ENCODE results near the gene ZBTB7C. TPM values are rescaled to one million over a fixed set of nuclear protein-coding genes. Genes with fewer than 3 reads are reported as not detected.

The ZBTB7C gene
- total RNA-seq, 1 experiment from 2014 or later = not detected

DNA sequence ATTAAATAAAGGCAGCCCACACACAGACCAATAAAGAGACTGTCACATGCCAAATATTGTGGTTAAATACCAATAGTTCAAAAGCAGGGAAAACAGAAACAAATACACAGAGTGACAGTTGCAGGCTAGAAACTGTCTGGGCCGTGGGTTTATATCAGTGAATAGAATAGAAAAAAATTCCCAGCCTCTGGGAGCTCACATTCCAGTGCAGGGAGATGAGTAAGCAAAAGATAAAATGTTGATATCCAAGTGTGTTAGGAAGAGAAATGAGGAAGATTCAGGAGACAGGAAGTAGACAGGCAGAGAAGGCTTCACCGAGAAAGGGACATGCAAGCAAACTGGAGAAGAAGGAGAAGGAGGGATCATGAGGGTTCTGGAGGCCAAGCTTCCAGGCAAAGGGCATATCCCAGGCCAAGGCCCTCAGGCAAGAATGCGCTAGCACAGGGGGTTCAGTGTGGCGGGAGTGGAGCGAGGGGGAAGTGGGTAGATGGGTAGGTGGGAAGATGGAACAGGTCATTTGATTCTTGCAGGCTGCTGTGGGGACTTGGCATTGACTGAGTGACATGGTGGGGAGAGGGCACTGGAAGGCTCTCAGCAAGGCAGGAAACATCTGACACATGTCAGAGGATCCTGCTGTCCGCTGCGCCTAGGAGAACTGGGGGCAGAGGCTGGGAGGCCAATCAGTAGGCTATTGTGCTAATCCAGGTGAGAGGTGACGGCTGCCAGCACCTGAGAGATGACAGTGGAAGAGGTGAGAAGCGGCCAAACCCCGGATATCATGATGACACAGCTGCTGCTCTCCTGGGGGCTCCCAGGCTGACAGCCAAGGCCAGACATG, 89.2 kb downstream of the ZBTB7C start:
- intact Hi-C loops (cut with micrococcal nuclease; ENCODE audit: unreplicated experiment) = no loop called here
- Mint-ChIP-seq H3K27me3 (ENCODE audit: unreplicated experiment) (peaks cover 52% of the 10 kb centered on the region), H3K4me1 (ENCODE audit: low read depth, unreplicated experiment) (no peaks in the 10 kb centered on the region), H3K27ac (ENCODE audit: unreplicated experiment) (no peak overlapping the region), H3K9me3 (ENCODE audit: low read depth, unreplicated experiment) (no peaks in the 10 kb centered on the region), H3K4me3 (ENCODE audit: low read depth, unreplicated experiment) (no peak overlapping the region), H3K36me3 (ENCODE audit: insufficient read depth, unreplicated experiment) (no peaks in the 10 kb centered on the region)
- TF ChIP-seq, protein P1, sequence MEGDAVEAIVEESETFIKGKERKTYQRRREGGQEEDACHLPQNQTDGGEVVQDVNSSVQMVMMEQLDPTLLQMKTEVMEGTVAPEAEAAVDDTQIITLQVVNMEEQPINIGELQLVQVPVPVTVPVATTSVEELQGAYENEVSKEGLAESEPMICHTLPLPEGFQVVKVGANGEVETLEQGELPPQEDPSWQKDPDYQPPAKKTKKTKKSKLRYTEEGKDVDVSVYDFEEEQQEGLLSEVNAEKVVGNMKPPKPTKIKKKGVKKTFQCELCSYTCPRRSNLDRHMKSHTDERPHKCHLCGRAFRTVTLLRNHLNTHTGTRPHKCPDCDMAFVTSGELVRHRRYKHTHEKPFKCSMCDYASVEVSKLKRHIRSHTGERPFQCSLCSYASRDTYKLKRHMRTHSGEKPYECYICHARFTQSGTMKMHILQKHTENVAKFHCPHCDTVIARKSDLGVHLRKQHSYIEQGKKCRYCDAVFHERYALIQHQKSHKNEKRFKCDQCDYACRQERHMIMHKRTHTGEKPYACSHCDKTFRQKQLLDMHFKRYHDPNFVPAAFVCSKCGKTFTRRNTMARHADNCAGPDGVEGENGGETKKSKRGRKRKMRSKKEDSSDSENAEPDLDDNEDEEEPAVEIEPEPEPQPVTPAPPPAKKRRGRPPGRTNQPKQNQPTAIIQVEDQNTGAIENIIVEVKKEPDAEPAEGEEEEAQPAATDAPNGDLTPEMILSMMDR (IDR thresholded peaks at IDR 0.05; ENCODE audit: unreplicated experiment) = no peak
- no TSS peak for BruUV-seq (replicated peaks)
- no peak for DNase-seq
- CTCF ChIA-PET = no interaction called here

DNA sequence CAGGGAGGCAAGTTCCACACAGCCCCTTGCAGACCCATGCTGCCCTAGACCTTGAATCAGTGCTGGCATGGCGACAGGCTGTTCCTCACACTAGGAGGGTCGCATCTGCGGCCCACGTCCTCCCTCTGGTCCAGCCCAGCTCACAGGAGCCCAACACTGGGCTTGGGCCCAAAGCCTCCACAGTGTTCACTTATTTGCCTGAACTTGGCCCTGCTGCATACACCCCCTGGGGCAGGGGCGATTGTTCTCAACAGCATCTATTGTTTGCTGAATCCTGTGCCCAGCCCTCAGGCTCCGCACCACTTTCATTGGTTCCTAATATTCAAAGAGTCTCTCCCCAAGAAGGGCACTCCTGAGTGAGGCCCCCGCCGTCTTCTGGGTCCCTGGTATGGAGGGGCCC, 90.7 kb downstream of the ZBTB7C start:
- TF ChIP-seq, protein P1 (IDR thresholded peaks at IDR 0.05; ENCODE audit: unreplicated experiment) = no peak
- no peak overlapping the region for H3K4me3 Mint-ChIP-seq (ENCODE audit: low read depth, unreplicated experiment)
- H3K36me3 Mint-ChIP-seq (ENCODE audit: insufficient read depth, unreplicated experiment) = no peaks in the 10 kb centered on the region
- DNase-seq = no peak
- no peaks in the 10 kb centered on the region for H3K4me1 Mint-ChIP-seq (ENCODE audit: low read depth, unreplicated experiment)
- peaks cover 52% of the 10 kb centered on the region for H3K27me3 Mint-ChIP-seq (ENCODE audit: unreplicated experiment)
- CTCF ChIA-PET = interaction anchor here (0.5 kb wide), 1 partner anchor 112 kb away, joined by 10 read pairs; no protein-coding TSS in a partner anchor
- intact Hi-C loops (cut with micrococcal nuclease; ENCODE audit: unreplicated experiment) = no loop called here
- H3K27ac Mint-ChIP-seq (ENCODE audit: unreplicated experiment) = no peak overlapping the region
- BruUV-seq (replicated peaks) = no TSS peak
- H3K9me3 Mint-ChIP-seq (ENCODE audit: low read depth, unreplicated experiment) = no peaks in the 10 kb centered on the region

DNA sequence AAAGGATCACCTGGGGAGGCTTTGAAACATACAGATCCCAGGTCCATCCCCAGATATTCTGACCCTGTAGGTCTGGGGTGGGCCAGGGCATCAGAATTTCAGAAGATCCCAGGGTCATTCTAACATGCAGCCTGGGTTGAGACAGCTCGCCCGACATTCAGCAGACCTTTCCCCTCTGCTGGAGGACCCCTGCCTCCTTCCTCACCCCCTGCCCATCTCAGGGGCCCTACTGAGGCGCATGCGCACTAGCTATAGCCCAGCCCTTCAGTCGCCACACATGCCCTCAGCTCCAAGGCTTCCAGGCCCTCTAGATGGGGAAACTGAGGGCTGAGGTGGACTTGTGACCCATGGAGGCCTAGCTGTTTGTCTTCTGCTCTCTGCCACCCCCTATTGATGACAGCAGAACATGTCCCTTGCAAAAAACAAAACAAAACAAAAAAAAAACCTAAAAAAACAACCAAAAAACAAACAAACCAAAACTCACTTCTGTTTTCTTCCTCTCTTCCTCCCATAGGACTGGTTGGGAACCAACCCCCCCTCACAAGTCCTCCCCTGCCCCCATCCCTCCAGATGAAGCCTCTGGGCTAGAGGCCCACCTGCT, 91.3 kb downstream of the ZBTB7C start:
- CTCF ChIA-PET = interaction anchor here (0.5 kb wide), 1 partner anchor 111 kb away, joined by 10 read pairs; no protein-coding TSS in a partner anchor
- intact Hi-C loops (cut with micrococcal nuclease; ENCODE audit: unreplicated experiment) = no loop called here
- no TSS peak for BruUV-seq (replicated peaks)
- Mint-ChIP-seq H3K4me1 (ENCODE audit: low read depth, unreplicated experiment) (no peaks in the 10 kb centered on the region), H3K9me3 (ENCODE audit: low read depth, unreplicated experiment) (no peaks in the 10 kb centered on the region), H3K27ac (ENCODE audit: unreplicated experiment) (no peak overlapping the region), H3K27me3 (ENCODE audit: unreplicated experiment) (peaks cover 58% of the 10 kb centered on the region), H3K36me3 (ENCODE audit: insufficient read depth, unreplicated experiment) (no peaks in the 10 kb centered on the region), H3K4me3 (ENCODE audit: low read depth, unreplicated experiment) (no peak overlapping the region)
- TF ChIP-seq, protein P1 (IDR thresholded peaks at IDR 0.05; ENCODE audit: unreplicated experiment) = peak; percentile 18
- DNase-seq = no peak

DNA sequence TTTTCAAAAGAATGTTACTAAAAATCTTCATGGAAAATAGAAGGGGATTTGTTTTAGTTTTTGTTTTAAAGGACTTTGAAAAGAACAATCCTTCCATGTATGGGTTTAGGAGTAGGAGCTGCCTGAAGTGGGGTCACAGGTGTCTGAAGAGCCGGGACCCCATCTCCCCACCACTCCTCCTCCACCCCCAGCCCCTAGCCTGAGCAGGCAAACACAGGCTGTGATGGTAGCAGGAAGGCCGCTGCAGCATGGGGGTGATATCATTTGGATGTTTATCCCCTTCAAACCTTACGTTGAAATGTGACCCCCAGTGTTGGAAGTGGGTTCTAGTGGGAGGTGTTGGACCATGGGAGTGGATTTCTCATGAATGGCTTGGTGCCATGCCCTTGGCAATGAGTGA, 93.0 kb downstream of the ZBTB7C start:
- Mint-ChIP-seq H3K27ac (ENCODE audit: unreplicated experiment) (no peak overlapping the region), H3K4me3 (ENCODE audit: low read depth, unreplicated experiment) (no peak overlapping the region), H3K9me3 (ENCODE audit: low read depth, unreplicated experiment) (no peaks in the 10 kb centered on the region), H3K36me3 (ENCODE audit: insufficient read depth, unreplicated experiment) (no peaks in the 10 kb centered on the region), H3K4me1 (ENCODE audit: low read depth, unreplicated experiment) (no peaks in the 10 kb centered on the region), H3K27me3 (ENCODE audit: unreplicated experiment) (peaks cover 65% of the 10 kb centered on the region)
- intact Hi-C loops (cut with micrococcal nuclease; ENCODE audit: unreplicated experiment) = no loop called here
- no peak for DNase-seq
- CTCF ChIA-PET = no interaction called here
- TF ChIP-seq, protein P1 (IDR thresholded peaks at IDR 0.05; ENCODE audit: unreplicated experiment) = no peak
- no TSS peak for BruUV-seq (replicated peaks)

All from Calu3 (cell line).